ENCODE data around the gene NEGR1.

The NEGR1 gene

GRCh38 chr1:71634159-71634558, 648.2 kb downstream of the NEGR1 start:
- no peak for DNase-seq (ENCODE audit: low read depth)
- H3K4me3 ChIP-seq (ENCODE audit: low read depth, low read length) = no peak overlapping the region
- TF ChIP-seq CTCF (IDR thresholded peaks at IDR 0.05; ENCODE audit: low read depth, low read length, missing control alignments) = no peak
- in situ Hi-C loops (cut with HindIII; ENCODE audit: low sequenced_read_pairs) = no loop called here

DNA sequence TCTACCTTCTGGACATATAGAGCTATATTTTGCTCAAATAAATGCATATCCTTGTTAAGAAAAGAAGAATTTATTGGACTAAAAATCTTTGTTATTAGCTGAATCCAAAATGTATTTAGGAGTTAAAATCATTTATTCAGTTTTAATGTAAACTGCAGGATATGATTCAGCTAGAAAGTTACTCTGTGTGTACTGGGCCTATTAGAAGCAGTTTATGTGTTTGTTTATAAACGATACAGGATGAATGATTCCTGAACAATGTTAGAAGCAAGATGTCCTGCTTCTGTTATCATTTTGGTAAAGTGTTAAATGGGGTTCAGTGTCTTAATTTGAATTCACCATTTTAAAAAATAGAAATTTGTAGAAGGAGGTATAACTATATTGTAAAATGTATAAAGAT, 652.3 kb downstream of the NEGR1 start:
- H3K4me3 ChIP-seq (ENCODE audit: low read depth, low read length) = no peak overlapping the region
- TF ChIP-seq CTCF (IDR thresholded peaks at IDR 0.05; ENCODE audit: low read depth, low read length, missing control alignments) = no peak
- no peak for DNase-seq (ENCODE audit: low read depth)
- in situ Hi-C loops (cut with HindIII; ENCODE audit: low sequenced_read_pairs) = no loop called here

DNA sequence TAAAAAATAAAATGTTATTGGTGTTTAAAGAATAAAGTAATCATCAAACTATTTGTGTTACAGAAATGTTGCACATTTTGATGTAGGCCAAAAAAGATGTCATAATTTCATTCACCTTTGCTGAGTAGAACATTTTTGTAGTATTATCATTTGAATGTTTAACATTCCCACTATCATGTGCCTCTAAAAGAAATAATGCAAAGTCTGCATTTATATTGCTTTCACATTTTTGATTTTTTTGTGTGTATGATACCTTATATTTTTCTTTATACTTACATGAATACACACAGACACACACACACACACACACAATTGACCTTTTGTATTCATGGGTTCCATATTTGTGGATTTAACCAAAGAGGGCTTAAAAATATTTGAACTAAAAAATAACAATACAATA, 657.3 kb downstream of the NEGR1 start:
- TF ChIP-seq CTCF (IDR thresholded peaks at IDR 0.05; ENCODE audit: low read depth, low read length, missing control alignments) = no peak
- in situ Hi-C loops (cut with HindIII; ENCODE audit: low sequenced_read_pairs) = no loop called here
- H3K4me3 ChIP-seq (ENCODE audit: low read depth, low read length) = no peak overlapping the region
- no peak for DNase-seq (ENCODE audit: low read depth)

DNA sequence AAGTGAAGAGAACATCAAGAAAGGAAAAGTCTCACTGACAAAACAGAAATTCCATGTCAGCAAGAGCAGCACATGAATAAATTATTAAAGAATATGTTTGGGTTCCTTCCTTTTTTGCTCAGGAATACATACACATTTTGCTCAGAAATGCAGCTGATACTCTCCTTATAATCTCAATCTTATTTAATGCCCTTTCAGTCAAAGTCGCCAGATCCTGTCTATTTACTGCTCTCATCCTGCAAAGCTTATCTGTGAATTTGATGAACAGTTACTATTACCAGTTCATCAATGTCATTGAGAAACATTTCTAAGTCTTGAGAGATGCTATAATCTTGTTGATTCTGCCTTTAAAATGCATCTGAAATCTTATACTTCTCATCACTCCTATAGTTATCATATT, 658.5 kb downstream of the NEGR1 start:
- H3K4me3 ChIP-seq (ENCODE audit: low read depth, low read length) = no peak overlapping the region
- no peak for TF ChIP-seq CTCF (IDR thresholded peaks at IDR 0.05; ENCODE audit: low read depth, low read length, missing control alignments)
- in situ Hi-C loops (cut with HindIII; ENCODE audit: low sequenced_read_pairs) = no loop called here
- no peak for DNase-seq (ENCODE audit: low read depth)

GRCh38 chr1:71621785-71622184, 660.6 kb downstream of the NEGR1 start:
- no peak overlapping the region for H3K4me3 ChIP-seq (ENCODE audit: low read depth, low read length)
- in situ Hi-C loops (cut with HindIII; ENCODE audit: low sequenced_read_pairs) = no loop called here
- DNase-seq (ENCODE audit: low read depth) = no peak
- TF ChIP-seq CTCF (IDR thresholded peaks at IDR 0.05; ENCODE audit: low read depth, low read length, missing control alignments) = no peak

GRCh38 chr1:71618766-71619530, 663.4 kb downstream of the NEGR1 start:
- no peak for TF ChIP-seq CTCF (IDR thresholded peaks at IDR 0.05; ENCODE audit: low read depth, low read length, missing control alignments)
- no peak overlapping the region for H3K4me3 ChIP-seq (ENCODE audit: low read depth, low read length)
- DNase-seq (ENCODE audit: low read depth) = no peak
- in situ Hi-C loops (cut with HindIII; ENCODE audit: low sequenced_read_pairs) = no loop called here
